ENCODE data around the gene RAB4B.
"Not testable (repeated sequence)": the region's sequence is repeated elsewhere in the genome, so short reads cannot be mapped to it uniquely, and the experiment has no call there.

DNA sequence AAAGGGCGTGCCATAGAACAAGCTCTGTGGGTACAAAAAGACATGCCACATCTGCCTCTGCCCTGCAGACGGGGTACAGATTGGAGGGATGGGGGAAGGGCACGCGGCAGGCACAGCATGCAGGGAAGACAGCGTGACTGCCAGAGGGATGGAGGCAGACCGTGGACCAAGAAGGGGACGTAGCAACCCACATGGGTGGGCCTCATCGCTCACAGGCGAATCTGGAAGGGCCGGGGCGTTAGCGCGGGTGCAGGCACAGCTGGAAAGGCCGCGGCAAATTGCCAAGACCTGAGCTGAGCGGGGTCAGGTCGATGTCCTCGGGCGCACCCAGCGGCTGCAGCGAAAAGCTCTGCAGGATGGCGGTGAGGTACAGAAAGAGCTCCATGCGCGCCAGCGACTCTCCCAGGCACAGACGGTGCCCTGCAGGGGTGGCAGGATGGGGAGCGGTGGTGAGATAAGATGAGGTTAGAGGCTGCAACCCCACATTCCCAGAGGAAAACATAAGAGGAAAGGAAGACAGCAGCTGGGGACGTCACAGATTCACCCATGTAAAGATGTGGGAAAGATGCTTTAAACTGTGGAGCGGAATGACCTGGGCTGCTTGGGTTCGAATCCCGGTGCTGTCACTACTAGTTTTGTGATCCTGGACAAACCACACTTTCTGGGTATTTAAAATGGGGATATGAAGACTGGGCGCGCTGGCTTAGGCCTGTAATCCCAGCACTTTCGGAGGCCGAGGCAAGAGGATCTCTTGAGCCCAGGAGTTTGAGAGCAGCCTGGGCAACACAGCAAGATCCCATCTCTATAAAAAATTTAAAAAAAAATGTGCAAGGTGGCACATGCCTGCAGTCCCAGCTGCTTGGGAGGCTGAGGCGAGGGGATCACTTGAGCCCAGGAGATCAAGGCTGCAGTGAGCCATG is 40.7 kb downstream of the RAB4B start:
- TF ChIP-seq EP300 (IDR thresholded peaks at IDR 0.05), result not testable (repeated sequence)
- TF ChIP-seq, protein P1, sequence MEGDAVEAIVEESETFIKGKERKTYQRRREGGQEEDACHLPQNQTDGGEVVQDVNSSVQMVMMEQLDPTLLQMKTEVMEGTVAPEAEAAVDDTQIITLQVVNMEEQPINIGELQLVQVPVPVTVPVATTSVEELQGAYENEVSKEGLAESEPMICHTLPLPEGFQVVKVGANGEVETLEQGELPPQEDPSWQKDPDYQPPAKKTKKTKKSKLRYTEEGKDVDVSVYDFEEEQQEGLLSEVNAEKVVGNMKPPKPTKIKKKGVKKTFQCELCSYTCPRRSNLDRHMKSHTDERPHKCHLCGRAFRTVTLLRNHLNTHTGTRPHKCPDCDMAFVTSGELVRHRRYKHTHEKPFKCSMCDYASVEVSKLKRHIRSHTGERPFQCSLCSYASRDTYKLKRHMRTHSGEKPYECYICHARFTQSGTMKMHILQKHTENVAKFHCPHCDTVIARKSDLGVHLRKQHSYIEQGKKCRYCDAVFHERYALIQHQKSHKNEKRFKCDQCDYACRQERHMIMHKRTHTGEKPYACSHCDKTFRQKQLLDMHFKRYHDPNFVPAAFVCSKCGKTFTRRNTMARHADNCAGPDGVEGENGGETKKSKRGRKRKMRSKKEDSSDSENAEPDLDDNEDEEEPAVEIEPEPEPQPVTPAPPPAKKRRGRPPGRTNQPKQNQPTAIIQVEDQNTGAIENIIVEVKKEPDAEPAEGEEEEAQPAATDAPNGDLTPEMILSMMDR (IDR thresholded peaks at IDR 0.05), result not testable (repeated sequence)
